ENCODE data around the gene TMEM207. TPM values are rescaled to one million over a fixed set of nuclear protein-coding genes. Genes with fewer than 3 reads are reported as not detected.

TMEM207 gene
- total RNA-seq, 1 experiment from 2014 or later = 0.57 TPM

- Mint-ChIP-seq H3K27me3 (ENCODE audit: unreplicated experiment) (no peaks in the 10 kb centered on the region), H3K36me3 (ENCODE audit: insufficient read depth, unreplicated experiment) (no peaks in the 10 kb centered on the region), H3K27ac (ENCODE audit: unreplicated experiment) (no peak overlapping the region), H3K9me3 (ENCODE audit: low read depth, unreplicated experiment) (no peaks in the 10 kb centered on the region), H3K4me3 (ENCODE audit: low read depth, unreplicated experiment) (no peak overlapping the region), H3K4me1 (ENCODE audit: low read depth, unreplicated experiment) (no peaks in the 10 kb centered on the region)
- BruUV-seq (replicated peaks) = no TSS peak
- intact Hi-C loops (cut with micrococcal nuclease; ENCODE audit: unreplicated experiment) = no loop called here
- DNase-seq = no peak
- CTCF ChIA-PET = interaction anchor here (0.6 to 0.7 kb wide), 2 partner anchors 38 to 367 kb away, joined by 3 to 4 read pairs; no protein-coding TSS in a partner anchor
- TF ChIP-seq, protein P1, sequence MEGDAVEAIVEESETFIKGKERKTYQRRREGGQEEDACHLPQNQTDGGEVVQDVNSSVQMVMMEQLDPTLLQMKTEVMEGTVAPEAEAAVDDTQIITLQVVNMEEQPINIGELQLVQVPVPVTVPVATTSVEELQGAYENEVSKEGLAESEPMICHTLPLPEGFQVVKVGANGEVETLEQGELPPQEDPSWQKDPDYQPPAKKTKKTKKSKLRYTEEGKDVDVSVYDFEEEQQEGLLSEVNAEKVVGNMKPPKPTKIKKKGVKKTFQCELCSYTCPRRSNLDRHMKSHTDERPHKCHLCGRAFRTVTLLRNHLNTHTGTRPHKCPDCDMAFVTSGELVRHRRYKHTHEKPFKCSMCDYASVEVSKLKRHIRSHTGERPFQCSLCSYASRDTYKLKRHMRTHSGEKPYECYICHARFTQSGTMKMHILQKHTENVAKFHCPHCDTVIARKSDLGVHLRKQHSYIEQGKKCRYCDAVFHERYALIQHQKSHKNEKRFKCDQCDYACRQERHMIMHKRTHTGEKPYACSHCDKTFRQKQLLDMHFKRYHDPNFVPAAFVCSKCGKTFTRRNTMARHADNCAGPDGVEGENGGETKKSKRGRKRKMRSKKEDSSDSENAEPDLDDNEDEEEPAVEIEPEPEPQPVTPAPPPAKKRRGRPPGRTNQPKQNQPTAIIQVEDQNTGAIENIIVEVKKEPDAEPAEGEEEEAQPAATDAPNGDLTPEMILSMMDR (IDR thresholded peaks at IDR 0.05; ENCODE audit: unreplicated experiment) = no peak
These were observed 45.0 kb downstream of the TMEM207 start for GRCh38 chr3:190404715-190405114.

GRCh38 chr3:190401963-190402362, 47.7 kb downstream of the TMEM207 start:
- no peaks in the 10 kb centered on the region for H3K36me3 Mint-ChIP-seq (ENCODE audit: insufficient read depth, unreplicated experiment)
- CTCF ChIA-PET = interaction anchor here (0.6 to 1.3 kb wide), 2 partner anchors 12 to 1216 kb away, joined by 3 read pairs; no protein-coding TSS in a partner anchor
- TF ChIP-seq, protein P1 (IDR thresholded peaks at IDR 0.05; ENCODE audit: unreplicated experiment) = no peak
- H3K9me3 Mint-ChIP-seq (ENCODE audit: low read depth, unreplicated experiment) = no peaks in the 10 kb centered on the region
- no peaks in the 10 kb centered on the region for H3K27me3 Mint-ChIP-seq (ENCODE audit: unreplicated experiment)
- no peak overlapping the region for H3K27ac Mint-ChIP-seq (ENCODE audit: unreplicated experiment)
- intact Hi-C loops (cut with micrococcal nuclease; ENCODE audit: unreplicated experiment) = no loop called here
- no peak overlapping the region for H3K4me3 Mint-ChIP-seq (ENCODE audit: low read depth, unreplicated experiment)
- no TSS peak for BruUV-seq (replicated peaks)
- no peaks in the 10 kb centered on the region for H3K4me1 Mint-ChIP-seq (ENCODE audit: low read depth, unreplicated experiment)
- no peak for DNase-seq

GRCh38 chr3:190399677-190400076, 50.0 kb downstream of the TMEM207 start:
- Mint-ChIP-seq H3K27me3 (ENCODE audit: unreplicated experiment) (no peaks in the 10 kb centered on the region), H3K36me3 (ENCODE audit: insufficient read depth, unreplicated experiment) (no peaks in the 10 kb centered on the region), H3K4me1 (ENCODE audit: low read depth, unreplicated experiment) (no peaks in the 10 kb centered on the region), H3K4me3 (ENCODE audit: low read depth, unreplicated experiment) (no peak overlapping the region), H3K9me3 (ENCODE audit: low read depth, unreplicated experiment) (no peaks in the 10 kb centered on the region), H3K27ac (ENCODE audit: unreplicated experiment) (no peak overlapping the region)
- intact Hi-C loops (cut with micrococcal nuclease; ENCODE audit: unreplicated experiment) = no loop called here
- BruUV-seq (replicated peaks) = no TSS peak
- CTCF ChIA-PET = interaction anchor here (1.4 kb wide), 1 partner anchor 43 kb away, joined by 3 read pairs; no protein-coding TSS in a partner anchor
- TF ChIP-seq, protein P1 (IDR thresholded peaks at IDR 0.05; ENCODE audit: unreplicated experiment) = no peak
- DNase-seq = no peak

GRCh38 chr3:190397889-190398288, 51.8 kb downstream of the TMEM207 start:
- TF ChIP-seq, protein P1 (IDR thresholded peaks at IDR 0.05; ENCODE audit: unreplicated experiment) = no peak
- no peak for DNase-seq
- Mint-ChIP-seq H3K27ac (ENCODE audit: unreplicated experiment) (no peak overlapping the region), H3K27me3 (ENCODE audit: unreplicated experiment) (no peaks in the 10 kb centered on the region), H3K4me1 (ENCODE audit: low read depth, unreplicated experiment) (no peaks in the 10 kb centered on the region), H3K9me3 (ENCODE audit: low read depth, unreplicated experiment) (no peaks in the 10 kb centered on the region), H3K36me3 (ENCODE audit: insufficient read depth, unreplicated experiment) (no peaks in the 10 kb centered on the region), H3K4me3 (ENCODE audit: low read depth, unreplicated experiment) (no peak overlapping the region)
- intact Hi-C loops (cut with micrococcal nuclease; ENCODE audit: unreplicated experiment) = no loop called here
- no TSS peak for BruUV-seq (replicated peaks)
- CTCF ChIA-PET = interaction anchor here (0.5 to 1.2 kb wide), 5 partner anchors 11 to 229 kb away, joined by 3 to 5 read pairs (median 4); no protein-coding TSS in a partner anchor
